ENCODE data around the gene PROSER3. TPM values are rescaled to one million over a fixed set of nuclear protein-coding genes. Genes with fewer than 3 reads are reported as not detected.
"Not testable (repeated sequence)": the region's sequence is repeated elsewhere in the genome, so short reads cannot be mapped to it uniquely, and the experiment has no call there.

Gene PROSER3
- total RNA-seq, 2 experiments from 2014 or later, result 17.2 to 66.1 TPM

GRCh38 chr19:35722461-35722860, 35.5 kb upstream of the PROSER3 start:
- Histone ChIP-seq H3K4me1 (ENCODE audit: insufficient read depth, low read length, poor library complexity, severe bottlenecking) (peaks cover 8% of the 10 kb centered on the region), H3K79me2 (ENCODE audit: insufficient read depth, low read depth, low read length) (peaks cover 18% of the 10 kb centered on the region), H2AFZ (ENCODE audit: low read length) (no peak overlapping the region), H4K20me1 (ENCODE audit: insufficient read depth, low read length) (peaks cover 6% of the 10 kb centered on the region), H3K36me3 (ENCODE audit: insufficient read depth, low read length) (peaks cover 76% of the 10 kb centered on the region), H3K9me2 (ENCODE audit: insufficient read depth, low read length) (no peaks in the 10 kb centered on the region), H3K9me3 (ENCODE audit: low read length) (no peaks in the 10 kb centered on the region), H3K4me3 (ENCODE audit: low read depth, low read length, poor library complexity, severe bottlenecking) (no peak overlapping the region), H3K27ac (ENCODE audit: low read depth, low read length, poor library complexity, severe bottlenecking) (no peak overlapping the region), H3K4me2 (ENCODE audit: low read length) (no peak overlapping the region)
- ChIA-PET POLR2A (no interaction called here), CTCF (ENCODE audit: unreplicated experiment) (no interaction called here)
- TF ChIP-seq CTCF (conservative IDR thresholded peaks at IDR 0.05; ENCODE audit: low read length) (no peak), EZH2phosphoT487 (IDR thresholded peaks at IDR 0.05; ENCODE audit: borderline replicate concordance, low read depth, low read length) (no peak)
- BruUV-seq (replicated peaks), result no TSS peak
- DNase-seq (ENCODE audit: low spot score), result no peak
- intact Hi-C loops (cut with micrococcal nuclease; ENCODE audit: unreplicated experiment), result no loop called here

- intact Hi-C loops (cut with micrococcal nuclease; ENCODE audit: unreplicated experiment), result no loop called here
- H3K36me3 ChIP-seq (ENCODE audit: insufficient read depth, low read length), result peaks cover 80% of the 10 kb centered on the region
- H3K4me1 ChIP-seq (ENCODE audit: insufficient read depth, low read length, poor library complexity, severe bottlenecking), result peaks cover 8% of the 10 kb centered on the region
- ChIA-PET POLR2A (interaction anchor here (0.5 kb wide), 1 partner anchor 21 kb away, joined by 3 read pairs; no protein-coding TSS in a partner anchor), CTCF (ENCODE audit: unreplicated experiment) (no interaction called here)
- no peak overlapping the region for H3K4me3 ChIP-seq (ENCODE audit: low read depth, low read length, poor library complexity, severe bottlenecking)
- no peak for TF ChIP-seq EZH2phosphoT487 (IDR thresholded peaks at IDR 0.05; ENCODE audit: borderline replicate concordance, low read depth, low read length)
- no peak for TF ChIP-seq CTCF (conservative IDR thresholded peaks at IDR 0.05; ENCODE audit: low read length)
- H3K9me3 ChIP-seq (ENCODE audit: low read length), result no peaks in the 10 kb centered on the region
- H2AFZ ChIP-seq (ENCODE audit: low read length), result no peak overlapping the region
- H3K79me2 ChIP-seq (ENCODE audit: insufficient read depth, low read depth, low read length), result peaks cover 18% of the 10 kb centered on the region
- TSS peak; percentile 47 for BruUV-seq (replicated peaks)
- DNase-seq (ENCODE audit: low spot score), result no peak
- H3K4me2 ChIP-seq (ENCODE audit: low read length), result no peak overlapping the region
- H3K27ac ChIP-seq (ENCODE audit: low read depth, low read length, poor library complexity, severe bottlenecking), result no peak overlapping the region
- peaks cover 6% of the 10 kb centered on the region for H4K20me1 ChIP-seq (ENCODE audit: insufficient read depth, low read length)
- H3K9me2 ChIP-seq (ENCODE audit: insufficient read depth, low read length), result no peaks in the 10 kb centered on the region
Observed at GRCh38 chr19:35722897-35723296, 35.1 kb upstream of the PROSER3 start.

- TF ChIP-seq CTCF (conservative IDR thresholded peaks at IDR 0.05; ENCODE audit: low read length) (no peak), EZH2phosphoT487 (IDR thresholded peaks at IDR 0.05; ENCODE audit: borderline replicate concordance, low read depth, low read length) (no peak)
- H3K27ac ChIP-seq (ENCODE audit: low read depth, low read length, poor library complexity, severe bottlenecking), result no peak overlapping the region
- H3K4me3 ChIP-seq (ENCODE audit: low read depth, low read length, poor library complexity, severe bottlenecking), result no peak overlapping the region
- POLR2A ChIA-PET, result no interaction called here
- peaks cover 8% of the 10 kb centered on the region for H3K4me1 ChIP-seq (ENCODE audit: insufficient read depth, low read length, poor library complexity, severe bottlenecking)
- H3K4me2 ChIP-seq (ENCODE audit: low read length), result no peak overlapping the region
- intact Hi-C loops (cut with micrococcal nuclease; ENCODE audit: unreplicated experiment), result no loop called here
- no peak for DNase-seq (ENCODE audit: low spot score)
- H3K9me3 ChIP-seq (ENCODE audit: low read length), result no peaks in the 10 kb centered on the region
- peaks cover 6% of the 10 kb centered on the region for H4K20me1 ChIP-seq (ENCODE audit: insufficient read depth, low read length)
- H3K79me2 ChIP-seq (ENCODE audit: insufficient read depth, low read depth, low read length), result peaks cover 12% of the 10 kb centered on the region
- no TSS peak for BruUV-seq (replicated peaks)
- no peak overlapping the region for H2AFZ ChIP-seq (ENCODE audit: low read length)
- H3K9me2 ChIP-seq (ENCODE audit: insufficient read depth, low read length), result no peaks in the 10 kb centered on the region
- H3K36me3 ChIP-seq (ENCODE audit: insufficient read depth, low read length), result peaks cover 88% of the 10 kb centered on the region
- CTCF ChIA-PET (ENCODE audit: unreplicated experiment), result no interaction called here
Observed at GRCh38 chr19:35723671-35724070, 34.3 kb upstream of the PROSER3 start.

GRCh38 chr19:35724132-35724531, 33.8 kb upstream of the PROSER3 start:
- H3K9me2 ChIP-seq (ENCODE audit: insufficient read depth, low read length); intact Hi-C loops (cut with micrococcal nuclease; ENCODE audit: unreplicated experiment); H3K4me2 ChIP-seq (ENCODE audit: low read length); H3K27ac ChIP-seq (ENCODE audit: low read depth, low read length, poor library complexity, severe bottlenecking); DNase-seq (ENCODE audit: low spot score); H3K9me3 ChIP-seq (ENCODE audit: low read length); POLR2A ChIA-PET; H3K4me3 ChIP-seq (ENCODE audit: low read depth, low read length, poor library complexity, severe bottlenecking); H3K4me1 ChIP-seq (ENCODE audit: insufficient read depth, low read length, poor library complexity, severe bottlenecking); H3K79me2 ChIP-seq (ENCODE audit: insufficient read depth, low read depth, low read length); CTCF ChIA-PET (ENCODE audit: unreplicated experiment); H2AFZ ChIP-seq (ENCODE audit: low read length); BruUV-seq (replicated peaks); H4K20me1 ChIP-seq (ENCODE audit: insufficient read depth, low read length): not testable (repeated sequence)
- H3K36me3 ChIP-seq (ENCODE audit: insufficient read depth, low read length), result peaks cover 92% of the 10 kb centered on the region

All from OCI-LY7 (cell line).